Caki2 (cell line): Measurements from ENCODE around the gene GABBR2. TPM values are rescaled to one million over a fixed set of nuclear protein-coding genes. Genes with fewer than 3 reads are reported as not detected.

Source experiments
- DNase-seq: peaks from one replicate; pipeline ENCODE4 v3.0.0-alpha.2; 2015; ENCODE audit warnings: low read depth
- in situ Hi-C: cut with HindIII; loops from 2 replicates; pipeline ENCODE4 v1.10.0; 2016; ENCODE audit warnings: low sequenced_read_pairs, low pct_unique_long_range_greater_than_20kb, mixed read lengths
- total RNA-seq: library from RNA; depleted of rRNA; stranded (reverse); fragments of >200 nt; shearing (Covaris generic); gene quantifications from 2 replicates; pipeline ENCODE4 v1.2.3, GENCODE V29; 2014; ENCODE audit warnings: low replicate concordance; rRNA removed

The GABBR2 gene
- total RNA-seq, 1 experiment from 2014 or later: 0.61 TPM

DNA sequence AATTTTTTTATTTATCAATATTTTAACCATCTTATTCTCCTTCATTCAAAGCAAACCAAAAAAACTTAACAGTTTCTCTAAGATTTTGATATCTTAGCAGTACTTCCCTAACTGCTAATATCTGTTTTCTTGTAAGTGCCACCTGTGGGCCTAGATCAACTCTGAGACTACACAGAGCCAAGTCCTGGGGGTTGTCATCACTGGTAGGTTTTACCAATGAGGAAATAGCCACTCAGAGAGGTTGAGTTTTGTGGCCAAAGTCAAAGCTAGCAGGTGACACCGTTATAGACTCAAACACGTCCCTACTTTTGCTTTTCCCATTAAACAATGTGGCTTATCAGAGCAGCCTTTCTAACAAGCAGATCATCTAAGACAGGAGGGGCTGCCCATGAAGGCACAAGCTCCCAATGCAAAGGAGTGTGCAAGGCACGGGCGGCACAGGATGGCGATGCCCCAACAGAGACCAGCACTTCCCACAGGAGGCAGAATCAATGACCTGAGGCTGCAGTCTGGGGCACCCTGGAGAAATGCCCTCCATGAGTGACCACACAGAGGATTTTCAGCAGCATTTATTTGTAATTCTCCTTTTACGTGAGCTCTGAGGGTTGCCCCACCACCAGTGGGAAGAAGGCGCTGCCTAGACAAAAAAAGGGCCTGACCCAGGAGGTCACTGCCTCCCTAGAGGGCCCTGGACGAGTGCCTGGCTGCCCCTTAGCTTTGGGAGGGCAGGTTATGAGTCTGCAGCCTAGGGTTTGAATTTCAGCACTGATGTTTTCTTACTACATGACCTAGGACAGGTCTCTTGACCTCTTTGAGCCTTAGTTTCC lies 460.7 kb downstream of the GABBR2 start:
- DNase-seq: no peak
- in situ Hi-C loops: no loop called here

DNA sequence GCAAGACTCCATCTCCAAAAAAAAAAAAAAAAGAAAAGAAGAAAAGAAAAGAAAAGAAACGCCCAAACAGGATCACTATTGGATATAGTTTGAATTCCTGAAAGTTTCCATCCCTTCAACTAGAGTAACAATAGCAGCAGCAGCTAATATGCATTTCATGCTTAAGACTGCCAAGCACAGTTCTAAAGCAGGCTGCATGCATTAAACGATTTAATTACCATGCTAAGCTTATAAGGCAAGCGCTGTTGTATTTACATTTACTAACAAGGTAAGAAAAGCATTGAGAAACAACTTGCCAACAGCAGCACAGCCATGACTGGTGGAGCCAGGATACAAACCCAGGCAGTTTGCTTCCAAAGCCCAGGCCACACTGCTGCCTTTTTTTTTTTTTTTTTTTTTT lies 466.3 kb downstream of the GABBR2 start:
- DNase-seq: no peak
- in situ Hi-C loops: no loop called here

DNA sequence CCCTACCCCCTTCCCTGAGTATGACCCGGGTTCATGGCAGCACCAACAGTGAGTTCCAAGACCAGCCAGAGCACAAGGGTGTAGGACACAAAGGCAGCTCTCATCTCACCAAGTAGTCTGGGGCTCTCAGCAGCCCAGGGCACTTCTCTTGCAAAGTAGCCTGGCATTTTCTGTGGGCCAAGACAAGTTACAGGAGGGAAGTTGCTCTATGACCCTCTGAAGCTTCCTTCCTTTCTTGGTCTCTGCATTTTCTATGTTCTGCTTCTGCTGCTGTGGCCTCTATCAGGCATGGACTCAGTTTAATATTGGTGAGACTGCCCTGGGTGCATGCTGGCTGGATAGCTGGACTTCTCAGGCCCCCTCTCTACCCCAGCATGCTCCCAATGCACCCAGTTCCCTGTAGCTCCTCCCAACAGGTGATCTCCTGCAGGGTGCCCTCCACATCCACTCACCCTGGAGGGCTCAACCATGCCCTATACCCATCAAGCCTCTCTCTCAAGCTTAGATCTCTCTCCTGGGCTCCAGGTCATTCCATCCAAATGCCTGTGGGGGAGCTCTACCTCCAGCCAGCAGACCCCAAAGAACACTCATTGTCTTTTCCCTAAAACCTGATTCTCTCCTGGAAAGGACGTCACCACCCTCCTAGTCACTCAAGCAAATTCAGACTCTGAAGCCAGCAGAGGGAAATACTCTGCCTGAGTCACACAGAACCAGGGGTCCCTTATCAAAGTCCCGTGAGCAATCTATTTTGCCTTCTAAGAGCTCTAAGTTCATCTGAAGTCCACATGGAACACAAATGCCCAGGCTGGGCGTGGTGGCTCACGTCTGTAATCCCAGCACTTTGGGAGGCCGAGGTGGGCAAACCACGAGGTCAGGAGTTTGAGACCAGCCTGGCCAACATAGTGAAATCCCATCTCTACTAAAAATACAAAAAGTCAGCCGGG lies 467.1 kb downstream of the GABBR2 start:
- DNase-seq: no peak
- in situ Hi-C loops: no loop called here

DNA sequence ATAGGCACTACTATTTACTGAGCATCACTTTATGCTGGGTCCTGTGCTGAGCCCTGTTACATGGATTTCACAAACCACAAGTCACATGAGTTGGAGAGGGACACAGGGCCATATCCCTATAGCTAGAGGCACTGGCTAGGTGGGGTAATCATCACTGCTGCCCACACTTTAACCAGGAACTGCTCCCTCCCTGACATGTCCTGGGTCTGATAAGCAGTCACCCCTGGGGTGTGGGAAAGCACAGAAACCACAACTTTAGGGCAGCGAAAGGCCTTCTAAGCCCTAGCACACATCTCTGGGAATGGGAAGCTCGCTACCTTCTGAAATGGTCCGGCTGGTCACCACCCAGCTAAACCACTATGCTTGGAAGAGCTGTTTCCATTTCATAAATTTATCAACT lies 468.3 kb downstream of the GABBR2 start:
- in situ Hi-C loops: no loop called here
- no peak for DNase-seq

Other genes starting within 250 kb of the GABBR2 start
- gene ANKS6, start 87.6 kb upstream of the GABBR2 start, total RNA-seq: 60.9 and 106 TPM in 2 replicates
- gene GALNT12, start 98.7 kb upstream of the GABBR2 start, total RNA-seq: 75.9 and 110 TPM in 2 replicates
- gene COL15A1, start 235.0 kb upstream of the GABBR2 start, total RNA-seq: not detected in 2 replicates